ENCODE data around the gene CDHR1.
"Not testable (repeated sequence)": the region's sequence is repeated elsewhere in the genome, so short reads cannot be mapped to it uniquely, and the experiment has no call there.

Gene CDHR1

GRCh38 chr10:84175436-84175835 is 18.9 kb upstream of the CDHR1 start:
- no peak for DNase-seq (ENCODE audit: low spot score)

DNA sequence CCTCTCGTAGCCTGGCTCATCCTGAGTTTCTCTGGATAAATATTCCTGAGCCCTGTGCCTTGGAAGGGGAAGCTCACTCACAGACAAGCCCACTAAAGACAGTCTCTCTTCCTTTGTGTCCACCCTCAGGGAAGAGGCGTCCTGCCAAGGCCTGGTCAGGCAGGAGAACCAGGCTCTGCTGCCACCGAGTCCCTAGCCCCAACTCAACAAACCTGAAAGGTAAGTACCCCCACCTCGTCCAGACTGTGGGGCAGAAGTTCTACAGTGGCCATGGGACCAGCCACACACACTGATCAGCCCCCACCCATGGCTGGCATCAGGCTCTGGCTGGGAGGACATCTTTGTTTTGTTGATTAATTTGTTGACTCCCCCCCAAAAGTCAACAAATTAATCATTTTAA is 18.0 kb upstream of the CDHR1 start:
- no peak for DNase-seq (ENCODE audit: low spot score)

- DNase-seq (ENCODE audit: low spot score): no peak
Measured at GRCh38 chr10:84176836-84177474, 17.4 kb upstream of the CDHR1 start.

- no peak for DNase-seq (ENCODE audit: low spot score)
Measured at GRCh38 chr10:84177541-84178141, 16.7 kb upstream of the CDHR1 start.

DNA sequence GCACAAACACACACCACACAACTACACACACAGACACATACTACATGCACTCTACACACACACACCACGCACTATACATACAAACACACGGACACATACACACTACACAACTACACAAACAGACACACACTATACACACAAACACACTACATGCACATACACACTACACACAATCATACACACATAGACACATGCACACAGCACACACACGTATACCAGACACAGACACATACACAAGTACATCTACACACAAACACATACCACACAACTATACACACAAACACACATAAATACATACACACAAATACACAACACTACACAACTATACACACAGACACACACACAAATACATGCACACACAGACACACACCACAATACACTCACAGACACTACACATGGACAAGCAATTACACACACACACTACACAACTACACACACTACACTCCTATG is 16.2 kb upstream of the CDHR1 start:
- DNase-seq (ENCODE audit: low spot score): no peak

- peak; percentile 81 for DNase-seq (ENCODE audit: low spot score)
Measured at GRCh38 chr10:84179059-84179710, 15.2 kb upstream of the CDHR1 start.

DNA sequence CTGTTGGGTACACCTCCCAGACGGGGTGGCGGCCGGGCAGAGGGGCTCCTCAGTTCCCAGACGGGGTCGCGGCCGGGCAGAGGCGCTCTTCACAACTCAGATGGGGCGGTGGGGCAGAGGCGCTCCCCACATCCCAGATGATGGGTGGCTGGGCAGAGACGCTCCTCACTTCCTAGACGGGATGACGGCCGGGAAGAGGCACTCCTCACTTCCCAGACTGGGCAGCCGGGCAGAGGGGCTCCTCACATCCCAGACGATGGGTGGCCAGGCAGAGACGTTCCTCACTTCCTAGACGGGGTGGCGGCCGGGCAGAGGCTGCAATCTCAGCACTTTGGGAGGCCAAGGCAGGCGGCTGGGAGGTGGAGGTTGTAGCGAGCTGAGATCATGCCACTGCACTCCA is 14.0 kb upstream of the CDHR1 start:
- not testable (repeated sequence) for DNase-seq (ENCODE audit: low spot score)

- no peak for DNase-seq (ENCODE audit: low spot score)
Measured at GRCh38 chr10:84181631-84182030, 12.7 kb upstream of the CDHR1 start.

DNA sequence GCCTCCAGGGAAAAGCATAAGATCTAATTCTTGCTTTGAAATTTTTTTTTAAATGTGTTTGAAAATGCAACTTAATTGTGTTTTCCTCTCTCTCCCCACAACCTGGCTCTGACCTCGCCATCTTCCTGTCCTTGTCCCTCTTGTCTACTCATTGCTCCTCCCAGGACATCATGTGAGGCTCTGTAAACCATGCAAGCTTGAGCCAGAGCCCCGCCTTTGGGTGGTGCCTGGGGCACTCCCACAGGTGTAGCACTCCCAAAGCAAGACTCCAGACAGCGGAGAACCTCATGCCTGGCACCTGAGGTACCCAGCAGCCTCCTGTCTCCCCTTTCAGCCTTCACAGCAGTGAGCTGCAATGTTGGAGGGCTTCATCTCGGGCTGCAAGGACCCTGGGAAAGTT is 9.8 kb upstream of the CDHR1 start:
- DNase-seq (ENCODE audit: low spot score): no peak

GRCh38 chr10:84185526-84186175 is 8.7 kb upstream of the CDHR1 start:
- DNase-seq (ENCODE audit: low spot score): no peak

GRCh38 chr10:84188815-84189214 is 5.5 kb upstream of the CDHR1 start:
- no peak for DNase-seq (ENCODE audit: low spot score)

DNA sequence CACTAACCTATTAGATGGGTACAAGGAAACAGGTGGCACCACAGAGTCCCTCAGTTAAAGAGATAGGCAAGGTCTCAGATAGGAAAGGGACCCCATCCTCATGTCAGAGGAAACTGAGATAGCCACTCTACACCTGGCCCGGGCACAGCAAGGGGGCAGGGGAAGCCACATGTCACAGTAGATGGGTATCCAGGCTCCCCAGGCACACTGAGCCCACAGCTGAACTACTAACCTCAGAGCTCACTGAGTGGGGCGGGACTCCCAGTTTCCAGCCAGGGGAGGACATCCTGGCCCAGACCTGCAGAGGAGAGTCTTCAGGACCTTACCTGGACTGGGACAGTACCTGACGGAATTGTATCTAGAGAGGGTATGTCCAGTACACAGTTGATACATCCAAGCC is 3.7 kb upstream of the CDHR1 start:
- no peak for DNase-seq (ENCODE audit: low spot score)

GRCh38 chr10:84191106-84191505 is 3.2 kb upstream of the CDHR1 start:
- DNase-seq (ENCODE audit: low spot score): no peak

DNA sequence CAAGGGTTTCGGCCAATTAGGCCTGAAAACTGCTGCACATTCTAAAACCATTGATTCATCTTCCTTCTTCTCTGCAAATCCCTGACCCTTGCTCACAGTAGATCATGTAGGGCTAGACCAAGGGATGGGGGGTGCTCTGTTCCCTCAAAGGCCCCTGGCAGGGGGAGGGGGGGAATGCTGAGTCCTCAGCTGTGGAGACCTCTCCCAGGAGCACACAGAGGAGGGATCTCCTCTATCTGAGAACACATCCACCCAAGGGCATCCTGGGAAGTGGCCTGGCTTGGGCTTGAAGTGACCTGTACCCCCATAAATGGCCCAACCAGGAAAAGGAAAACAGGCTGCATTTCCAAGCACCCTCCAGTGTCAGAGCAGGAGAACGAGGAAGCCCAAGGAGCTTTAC is 1.0 kb upstream of the CDHR1 start:
- DNase-seq (ENCODE audit: low spot score): no peak

GRCh38 chr10:84193846-84194423 is 402 bp upstream of the CDHR1 start:
- DNase-seq (ENCODE audit: low spot score): no peak

DNA sequence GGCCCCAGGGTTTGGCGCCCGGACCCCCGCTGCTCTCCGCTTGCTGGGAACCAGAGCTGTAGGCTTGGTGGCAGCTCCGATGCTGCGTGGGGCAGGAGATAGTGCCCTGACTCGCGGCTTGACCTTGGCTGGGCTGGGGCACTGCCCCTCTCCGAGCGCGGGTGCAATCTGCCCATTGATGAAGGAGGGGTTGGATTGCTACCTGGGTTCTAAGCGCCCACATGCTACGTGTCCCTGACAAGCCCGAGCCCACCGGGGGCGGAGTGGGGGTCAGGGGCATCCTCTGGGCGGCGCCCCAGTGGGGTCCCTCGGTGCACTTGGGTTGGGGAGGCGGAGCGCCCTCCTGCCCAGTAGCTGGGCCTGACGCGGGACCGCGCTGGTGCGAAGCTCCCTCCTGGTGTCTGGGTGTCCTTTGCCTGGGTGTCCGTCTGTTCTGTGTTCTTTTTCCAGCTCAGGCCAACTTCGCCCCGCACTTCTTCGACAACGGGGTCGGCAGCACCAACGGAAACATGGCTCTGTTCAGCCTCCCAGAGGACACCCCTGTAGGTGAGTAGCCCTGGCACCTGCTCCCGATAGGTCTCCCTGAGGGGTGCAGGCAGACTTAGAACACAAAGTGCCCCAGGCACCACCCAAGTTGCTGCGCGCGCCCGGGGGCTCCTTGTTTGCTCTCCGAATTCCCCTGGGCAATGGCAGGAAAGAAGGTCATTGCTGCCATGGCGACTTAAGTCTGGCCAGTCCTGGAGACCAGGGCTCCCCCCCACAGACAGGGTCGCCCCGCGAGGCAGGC is 900 bp downstream of the CDHR1 start:
- no peak for DNase-seq (ENCODE audit: low spot score)

DNA sequence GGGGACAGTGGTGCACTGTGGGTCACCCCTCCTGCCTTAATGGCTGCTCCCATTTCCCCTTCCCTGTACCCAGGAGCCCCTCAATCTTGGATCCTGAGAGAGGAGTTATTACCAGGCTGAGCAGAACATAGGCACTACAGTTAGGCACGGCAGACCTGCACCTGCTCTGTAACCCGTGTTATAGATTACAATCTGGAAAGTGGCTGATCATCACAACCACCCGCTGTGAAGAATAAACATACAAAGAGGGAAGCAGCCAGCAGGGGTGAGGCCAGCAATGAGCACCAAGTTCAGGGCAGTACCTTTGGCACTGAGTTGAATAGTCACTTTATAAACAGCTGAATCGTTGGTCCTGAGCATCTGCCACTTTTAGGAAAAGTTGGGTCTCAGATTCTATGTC is 1.7 kb downstream of the CDHR1 start:
- DNase-seq (ENCODE audit: low spot score): no peak

DNA sequence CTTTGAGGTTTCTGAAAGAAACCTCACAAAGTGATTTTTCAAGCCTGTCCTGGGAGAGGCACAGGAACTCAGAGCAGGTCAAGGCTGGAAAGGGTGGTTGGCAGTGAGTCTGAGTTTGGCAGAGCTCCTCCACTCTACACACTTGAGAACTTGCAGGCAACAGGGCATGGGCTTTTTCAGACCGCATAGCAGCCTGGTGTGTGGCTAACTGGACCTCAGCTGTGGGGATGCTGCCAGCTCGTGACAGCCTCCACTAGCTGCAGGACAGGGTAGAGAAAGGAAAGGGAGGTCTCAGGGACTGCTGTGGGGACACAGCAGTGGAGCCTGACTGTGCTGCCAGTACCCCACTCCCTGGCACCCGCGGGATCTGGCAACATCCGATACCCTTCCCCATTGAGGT is 2.6 kb downstream of the CDHR1 start:
- peak; percentile 47 for DNase-seq (ENCODE audit: low spot score)

GRCh38 chr10:84197643-84198042 is 3.3 kb downstream of the CDHR1 start:
- DNase-seq (ENCODE audit: low spot score): no peak

DNA sequence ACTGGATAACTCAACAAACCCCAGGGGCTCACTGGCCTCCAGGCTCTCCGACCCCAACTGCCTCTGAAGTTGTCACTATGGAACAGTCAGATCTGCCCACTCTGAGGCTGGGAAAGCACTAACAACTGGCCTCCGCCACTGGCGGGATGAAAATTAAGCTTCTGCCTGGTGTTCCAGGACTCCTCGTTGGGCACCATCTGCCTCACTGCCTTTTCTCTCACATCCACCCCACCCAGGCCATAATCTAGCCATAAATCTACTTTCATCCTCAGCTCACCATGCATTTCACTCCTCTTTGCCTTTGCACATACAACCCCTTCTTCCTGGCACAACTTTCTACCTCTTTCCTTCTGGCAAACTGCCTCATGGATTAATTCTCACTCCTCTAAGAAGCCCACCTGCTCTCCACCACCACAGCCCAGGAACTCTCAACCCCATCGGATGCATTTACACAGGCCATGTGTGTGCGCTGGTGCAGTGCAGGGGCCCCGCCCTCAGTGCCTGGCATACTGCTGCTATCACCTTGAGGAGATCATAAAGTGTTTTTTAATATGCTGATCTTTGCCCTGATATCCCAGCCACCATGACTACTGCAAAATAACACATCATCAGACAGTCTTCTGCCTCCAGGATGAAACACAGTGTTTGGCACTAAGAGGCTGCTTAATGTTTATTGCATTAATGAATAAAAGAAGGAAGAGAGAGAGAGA is 4.0 kb downstream of the CDHR1 start:
- no peak for DNase-seq (ENCODE audit: low spot score)

DNA sequence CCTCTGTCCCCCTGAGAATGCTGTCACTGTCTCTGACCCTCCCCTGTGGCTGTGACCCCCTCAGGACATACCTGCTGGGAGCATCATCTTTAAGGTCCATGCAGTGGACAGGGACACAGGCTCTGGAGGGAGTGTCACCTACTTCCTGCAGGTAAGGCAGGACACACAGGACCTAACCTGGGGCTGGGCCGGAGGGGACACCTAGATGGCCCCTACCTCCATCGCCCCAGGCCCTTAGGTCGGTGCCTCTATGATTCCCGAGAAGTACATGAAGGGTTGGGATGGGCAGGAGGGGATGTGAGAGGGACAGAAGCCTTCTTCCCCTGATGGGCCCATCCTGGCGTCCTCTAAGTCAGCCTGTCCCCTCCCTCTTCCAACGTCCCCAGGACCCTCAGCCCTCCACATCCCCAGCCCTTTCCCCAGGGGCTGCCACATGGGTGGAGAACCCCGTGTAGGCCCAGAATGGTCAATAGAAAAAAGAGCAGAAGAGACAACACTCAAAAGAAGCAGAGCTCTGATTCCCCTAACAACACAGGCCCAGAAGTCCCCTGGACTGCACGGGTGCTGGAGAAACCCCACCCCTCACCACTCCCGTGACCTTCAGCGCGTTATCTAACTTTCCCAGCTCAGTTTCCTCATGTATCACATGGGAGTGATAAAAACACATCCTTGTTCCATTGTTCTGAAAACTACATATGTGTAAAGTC is 6.4 kb downstream of the CDHR1 start:
- no peak for DNase-seq (ENCODE audit: low spot score)
